Measurements from ENCODE around the gene CARHSP1. TPM values are rescaled to one million over a fixed set of nuclear protein-coding genes. Genes with fewer than 3 reads are reported as not detected.
"Not testable (repeated sequence)": the region's sequence is repeated elsewhere in the genome, so short reads cannot be mapped to it uniquely, and the experiment has no call there.

CARHSP1 gene
- total and polyA plus RNA-seq, 2 of the 4 experiments (the other 2 are of a cell fraction), result 121 to 138 TPM

DNA sequence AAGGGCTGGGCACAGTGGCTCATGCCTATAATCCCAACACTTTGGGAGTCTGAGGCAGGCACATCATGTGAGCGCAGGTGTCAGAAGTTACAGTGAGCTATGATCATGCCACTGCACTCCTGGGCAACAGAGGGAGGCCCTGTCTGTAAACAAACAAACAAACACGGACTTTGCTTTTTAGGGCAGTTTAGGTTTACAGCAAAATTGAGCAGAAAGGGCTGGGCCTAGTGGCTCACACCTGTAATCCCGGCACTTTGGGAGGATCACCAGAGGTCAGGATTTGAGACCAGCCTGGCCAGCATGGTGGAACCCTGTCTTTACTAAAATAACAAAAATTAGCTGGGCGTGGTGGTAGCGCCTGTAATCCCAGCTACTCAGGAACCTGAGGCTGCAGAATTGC, 3.3 kb upstream of the CARHSP1 start:
- H2BK5ac ChIP-seq (ENCODE audit: low read depth, low read length, poor library complexity, severe bottlenecking), result no peak overlapping the region
- no peak overlapping the region for H3K4me2 ChIP-seq (ENCODE audit: low read depth, low read length)
- H3K18ac ChIP-seq (ENCODE audit: low read depth, low read length), result no peak overlapping the region
- H3K9me1 ChIP-seq (ENCODE audit: insufficient read depth, low read length), result no peaks in the 10 kb centered on the region
- no peak overlapping the region for H2AK9ac ChIP-seq (replicated peaks; ENCODE audit: low read depth, low read length, poor library complexity)
- no peak overlapping the region for H3K56ac ChIP-seq (ENCODE audit: extremely low read depth, insufficient read depth, low read length)
- H2AK5ac ChIP-seq (ENCODE audit: low read depth, low read length), result no peak overlapping the region
- 100% methylated on average over 2 of the region's 5 CpGs; no CpG with 5 or more reads in 1 of the 2 experiments for WGBS, 2 experiments (ENCODE audit: extremely low coverage in 2 of 2, insufficient read length in 1 of 2)
- dilution Hi-C loops (cut with HindIII; ENCODE audit: low sequenced_read_pairs, unreplicated experiment), result no loop called here
- no peak overlapping the region for H3K4ac ChIP-seq (ENCODE audit: low read depth, low read length)
- intact Hi-C loops (cut with micrococcal nuclease), result no loop called here
- no peak overlapping the region for H3K27ac ChIP-seq (ENCODE audit: insufficient read depth, low read length)
- H3K4me3 ChIP-seq (ENCODE audit: insufficient read depth, low read depth, low read length), result no peak overlapping the region
- TF ChIP-seq NFE2L2 (IDR thresholded peaks at IDR 0.05; ENCODE audit: low read depth, low read length), result no peak
- TF ChIP-seq RCOR1 (IDR thresholded peaks at IDR 0.05; ENCODE audit: insufficient replicate concordance, low read length), result no peak
- TF ChIP-seq MAFK (IDR thresholded peaks at IDR 0.05; ENCODE audit: low read depth, low read length), result no peak
- TF ChIP-seq MXI1 (IDR thresholded peaks at IDR 0.05; ENCODE audit: borderline replicate concordance, low read depth, low read length), result no peak
- TF ChIP-seq MAZ (IDR thresholded peaks at IDR 0.05; ENCODE audit: borderline replicate concordance, low read depth, low read length), result no peak
- TF ChIP-seq FOS (IDR thresholded peaks at IDR 0.05; ENCODE audit: low read depth, low read length), result no peak
- TF ChIP-seq, protein P1, sequence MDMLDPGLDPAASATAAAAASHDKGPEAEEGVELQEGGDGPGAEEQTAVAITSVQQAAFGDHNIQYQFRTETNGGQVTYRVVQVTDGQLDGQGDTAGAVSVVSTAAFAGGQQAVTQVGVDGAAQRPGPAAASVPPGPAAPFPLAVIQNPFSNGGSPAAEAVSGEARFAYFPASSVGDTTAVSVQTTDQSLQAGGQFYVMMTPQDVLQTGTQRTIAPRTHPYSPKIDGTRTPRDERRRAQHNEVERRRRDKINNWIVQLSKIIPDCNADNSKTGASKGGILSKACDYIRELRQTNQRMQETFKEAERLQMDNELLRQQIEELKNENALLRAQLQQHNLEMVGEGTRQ (IDR thresholded peaks at IDR 0.05; ENCODE audit: low read depth, low read length), result no peak
- TF ChIP-seq POLR2A (IDR thresholded peaks at IDR 0.05; ENCODE audit: low read depth, low read length), result no peak
- TF ChIP-seq SMC3 (IDR thresholded peaks at IDR 0.05; ENCODE audit: low read depth, low read length), result no peak
- no peak for TF ChIP-seq RFX5 (IDR thresholded peaks at IDR 0.05; ENCODE audit: low read depth, low read length)
- no peak for TF ChIP-seq RAD21 (IDR thresholded peaks at IDR 0.05; ENCODE audit: low read length)
- H4K8ac ChIP-seq (ENCODE audit: low read depth in 2 of 2, low read length in 2 of 2), result no peak overlapping the region
- H4K20me1 ChIP-seq (ENCODE audit: insufficient read depth, low read length), result peaks cover 6% of the 10 kb centered on the region; the same call in 1 of the 2 replicates
- H2AFZ ChIP-seq (replicated peaks; ENCODE audit: low read length, poor library complexity), result no peak overlapping the region
- H3K23ac ChIP-seq (ENCODE audit: low read depth, low read length), result no peak overlapping the region
- BruUV-seq (replicated peaks), result no TSS peak
- H2BK15ac ChIP-seq (ENCODE audit: low read depth, low read length), result no peak overlapping the region
- H3K4me1 ChIP-seq (ENCODE audit: control insufficient read depth, insufficient read depth, low read length), result peaks cover 1% of the 10 kb centered on the region; the same call in 1 of the 2 replicates
- no peak overlapping the region for H2BK120ac ChIP-seq (ENCODE audit: low read depth, low read length)
- no peaks in the 10 kb centered on the region for H3K27me3 ChIP-seq (ENCODE audit: control insufficient read depth, insufficient read depth, low read length)
- DNase-seq (no peak), ATAC-seq (ENCODE audit: low read depth) (no peak)
- H4K5ac ChIP-seq (ENCODE audit: low read depth, low read length), result no peak overlapping the region
- no peaks in the 10 kb centered on the region for H3K9me3 ChIP-seq (ENCODE audit: control insufficient read depth, insufficient read depth, low read length)
- H3K36me3 ChIP-seq (ENCODE audit: control insufficient read depth, insufficient read depth, low read length), result no peaks in the 10 kb centered on the region
- H3K79me1 ChIP-seq (ENCODE audit: low read depth in 1 of 2, low read length in 2 of 2), result peaks cover 5 to 16% of the 10 kb centered on the region in 2 experiments
- in situ Hi-C loops (cut with MboI; ENCODE audit: low sequenced_read_pairs), result no loop called here
- ChIA-PET POLR2A (ENCODE audit: unreplicated experiment) (no interaction called here), CTCF (no interaction called here)
- H4K91ac ChIP-seq (ENCODE audit: insufficient read depth, low read depth, low read length), result no peak overlapping the region
- H2BK20ac ChIP-seq (ENCODE audit: low read depth, low read length), result no peak overlapping the region
- no peak overlapping the region for H3K14ac ChIP-seq (replicated peaks; ENCODE audit: low read depth, low read length)
- no peak overlapping the region for H3K9ac ChIP-seq (ENCODE audit: low read depth, low read length)

DNA sequence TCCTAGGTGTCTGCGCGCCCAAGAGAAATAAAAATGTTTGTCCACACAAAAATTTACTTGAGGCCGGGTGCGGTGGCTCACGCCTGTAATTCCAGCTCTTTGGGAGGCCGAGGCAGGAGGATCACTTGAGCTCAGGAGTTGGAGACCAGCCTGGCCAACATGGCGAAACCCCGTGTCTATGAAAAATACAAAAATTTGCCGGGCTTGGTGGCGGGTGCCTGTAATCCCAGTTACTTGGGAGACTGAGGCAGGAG, 1.1 kb upstream of the CARHSP1 start:
- H3K4me2 ChIP-seq (ENCODE audit: low read depth, low read length); dilution Hi-C loops (cut with HindIII; ENCODE audit: low sequenced_read_pairs, unreplicated experiment); H3K9me1 ChIP-seq (ENCODE audit: insufficient read depth, low read length); POLR2A ChIA-PET (ENCODE audit: unreplicated experiment); H4K8ac ChIP-seq (ENCODE audit: low read depth in 2 of 2, low read length in 2 of 2); H3K27me3 ChIP-seq (ENCODE audit: control insufficient read depth, insufficient read depth, low read length); H2BK15ac ChIP-seq (ENCODE audit: low read depth, low read length); H3K36me3 ChIP-seq (ENCODE audit: control insufficient read depth, insufficient read depth, low read length); H3K18ac ChIP-seq (ENCODE audit: low read depth, low read length); DNase-seq; H4K5ac ChIP-seq (ENCODE audit: low read depth, low read length); H3K9ac ChIP-seq (ENCODE audit: low read depth, low read length); H2AK5ac ChIP-seq (ENCODE audit: low read depth, low read length); in situ Hi-C loops (cut with MboI; ENCODE audit: low sequenced_read_pairs); H2BK120ac ChIP-seq (ENCODE audit: low read depth, low read length); BruUV-seq (replicated peaks); H2AFZ ChIP-seq (replicated peaks; ENCODE audit: low read length, poor library complexity); H2BK20ac ChIP-seq (ENCODE audit: low read depth, low read length); H3K4ac ChIP-seq (ENCODE audit: low read depth, low read length); H3K14ac ChIP-seq (replicated peaks; ENCODE audit: low read depth, low read length); H2BK5ac ChIP-seq (ENCODE audit: low read depth, low read length, poor library complexity, severe bottlenecking); H3K4me1 ChIP-seq (ENCODE audit: control insufficient read depth, insufficient read depth, low read length); H3K56ac ChIP-seq (ENCODE audit: extremely low read depth, insufficient read depth, low read length); H4K91ac ChIP-seq (ENCODE audit: insufficient read depth, low read depth, low read length); ATAC-seq (ENCODE audit: low read depth); H3K27ac ChIP-seq (ENCODE audit: insufficient read depth, low read length); H3K9me3 ChIP-seq (ENCODE audit: control insufficient read depth, insufficient read depth, low read length); H3K23ac ChIP-seq (ENCODE audit: low read depth, low read length); H3K4me3 ChIP-seq (ENCODE audit: insufficient read depth, low read depth, low read length): not testable (repeated sequence)
- Histone ChIP-seq H4K20me1 (ENCODE audit: insufficient read depth, low read length) (peaks cover 26% of the 10 kb centered on the region), H3K79me1 (ENCODE audit: low read depth in 1 of 2, low read length in 2 of 2) (peaks cover 5 to 37% of the 10 kb centered on the region in 2 experiments), H2AK9ac (replicated peaks; ENCODE audit: low read depth, low read length, poor library complexity) (peak overlapping the region; percentile 77)
- intact Hi-C loops (cut with micrococcal nuclease), result loop anchor here (5.0 kb wide), 1 partner anchor 73 kb away; the partner anchor contains the start of genes PMM2 and TMEM186
- 94% methylated on average over 8 of the region's 10 CpGs; no CpG with 5 or more reads in 1 of the 2 experiments for WGBS, 2 experiments (ENCODE audit: extremely low coverage in 2 of 2, insufficient read length in 1 of 2)
- CTCF ChIA-PET, result interaction anchor here (0.7 kb wide), 1 partner anchor 11 kb away, joined by 3 read pairs; no protein-coding TSS in a partner anchor
